Left ventricle myocardium inferior (tissue), 1 donor: ENCODE measurements around the gene FGFR3. TPM values are rescaled to one million over a fixed set of nuclear protein-coding genes. Genes with fewer than 3 reads are reported as not detected.

Source experiments
- DNase-seq: peaks from one replicate; pipeline ENCODE4 v3.0.0-alpha.2; 2020
- H3K27ac ChIP-seq: fragments of 200-600 bp; replicated peaks from 2 replicates; pipeline ENCODE4 v1.8.0; 2021
- H3K27me3 ChIP-seq: fragments of 200-600 bp; 2 replicates; pipeline ENCODE4 v1.8.0; 2021; ENCODE audit warnings: low read depth
- H3K36me3 ChIP-seq: fragments of 200-600 bp; 2 replicates; pipeline ENCODE4 v1.8.0; 2021
- H3K4me1 ChIP-seq: fragments of 200-600 bp; 2 replicates; pipeline ENCODE4 v1.8.0; 2021
- H3K4me3 ChIP-seq: fragments of 200-600 bp; 2 replicates; pipeline ENCODE4 v1.8.0; 2021; ENCODE audit warnings: mild to moderate bottlenecking, moderate library complexity
- H3K9me3 ChIP-seq: fragments of 200-600 bp; replicated peaks from 2 replicates; pipeline ENCODE4 v1.8.0; 2021
- intact Hi-C: fragments of 100-400 bp; cut with micrococcal nuclease; formaldehyde crosslinking; loops from one replicate; pipeline ENCODE4 v1.11.0; 2022
- total RNA-seq: library from RNA; stranded (reverse); fragmentation: NEBNext Ultra II Directional; extraction: Animal tissue kit (Norgen Biotek cat#: 25700); gene quantifications from one replicate; pipeline ENCODE4 v1.2.1, GENCODE V29; 2021
- TF ChIP-seq, protein P1 (sequence below): fragments of 200-600 bp; IDR thresholded peaks from 2 replicates; pipeline ENCODE4 v1.8.0; 2021; ENCODE audit warnings: antibody characterized with exemption, mild to moderate bottlenecking, borderline replicate concordance
- donor health status: DM: no; HTN: yes; CAD: no; lungs with severe emphysema.

The FGFR3 gene
- total RNA-seq, 1 donor from 2014 or later = 3.5 TPM

GRCh38 chr4:1797298-1797860, 4.3 kb downstream of the FGFR3 start:
- Histone ChIP-seq H3K4me3 (no peak overlapping the region), H3K27me3 (peaks cover 61% of the 10 kb centered on the region), H3K36me3 (no peaks in the 10 kb centered on the region), H3K4me1 (peaks cover 28% of the 10 kb centered on the region), H3K9me3 (no peaks in the 10 kb centered on the region), H3K27ac (no peak overlapping the region)
- TF ChIP-seq, protein P1, sequence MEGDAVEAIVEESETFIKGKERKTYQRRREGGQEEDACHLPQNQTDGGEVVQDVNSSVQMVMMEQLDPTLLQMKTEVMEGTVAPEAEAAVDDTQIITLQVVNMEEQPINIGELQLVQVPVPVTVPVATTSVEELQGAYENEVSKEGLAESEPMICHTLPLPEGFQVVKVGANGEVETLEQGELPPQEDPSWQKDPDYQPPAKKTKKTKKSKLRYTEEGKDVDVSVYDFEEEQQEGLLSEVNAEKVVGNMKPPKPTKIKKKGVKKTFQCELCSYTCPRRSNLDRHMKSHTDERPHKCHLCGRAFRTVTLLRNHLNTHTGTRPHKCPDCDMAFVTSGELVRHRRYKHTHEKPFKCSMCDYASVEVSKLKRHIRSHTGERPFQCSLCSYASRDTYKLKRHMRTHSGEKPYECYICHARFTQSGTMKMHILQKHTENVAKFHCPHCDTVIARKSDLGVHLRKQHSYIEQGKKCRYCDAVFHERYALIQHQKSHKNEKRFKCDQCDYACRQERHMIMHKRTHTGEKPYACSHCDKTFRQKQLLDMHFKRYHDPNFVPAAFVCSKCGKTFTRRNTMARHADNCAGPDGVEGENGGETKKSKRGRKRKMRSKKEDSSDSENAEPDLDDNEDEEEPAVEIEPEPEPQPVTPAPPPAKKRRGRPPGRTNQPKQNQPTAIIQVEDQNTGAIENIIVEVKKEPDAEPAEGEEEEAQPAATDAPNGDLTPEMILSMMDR = no peak
- intact Hi-C loops = no loop called here
- DNase-seq = no peak

- no peak overlapping the region for H3K27ac ChIP-seq
- no peak for DNase-seq
- intact Hi-C loops = no loop called here
- H3K36me3 ChIP-seq = no peaks in the 10 kb centered on the region
- peaks cover 23% of the 10 kb centered on the region for H3K4me1 ChIP-seq
- peaks cover 56% of the 10 kb centered on the region for H3K27me3 ChIP-seq
- no peaks in the 10 kb centered on the region for H3K9me3 ChIP-seq
- no peak overlapping the region for H3K4me3 ChIP-seq
- TF ChIP-seq, protein P1 = no peak
Observed at GRCh38 chr4:1797861-1798579, 4.9 kb downstream of the FGFR3 start.

DNA sequence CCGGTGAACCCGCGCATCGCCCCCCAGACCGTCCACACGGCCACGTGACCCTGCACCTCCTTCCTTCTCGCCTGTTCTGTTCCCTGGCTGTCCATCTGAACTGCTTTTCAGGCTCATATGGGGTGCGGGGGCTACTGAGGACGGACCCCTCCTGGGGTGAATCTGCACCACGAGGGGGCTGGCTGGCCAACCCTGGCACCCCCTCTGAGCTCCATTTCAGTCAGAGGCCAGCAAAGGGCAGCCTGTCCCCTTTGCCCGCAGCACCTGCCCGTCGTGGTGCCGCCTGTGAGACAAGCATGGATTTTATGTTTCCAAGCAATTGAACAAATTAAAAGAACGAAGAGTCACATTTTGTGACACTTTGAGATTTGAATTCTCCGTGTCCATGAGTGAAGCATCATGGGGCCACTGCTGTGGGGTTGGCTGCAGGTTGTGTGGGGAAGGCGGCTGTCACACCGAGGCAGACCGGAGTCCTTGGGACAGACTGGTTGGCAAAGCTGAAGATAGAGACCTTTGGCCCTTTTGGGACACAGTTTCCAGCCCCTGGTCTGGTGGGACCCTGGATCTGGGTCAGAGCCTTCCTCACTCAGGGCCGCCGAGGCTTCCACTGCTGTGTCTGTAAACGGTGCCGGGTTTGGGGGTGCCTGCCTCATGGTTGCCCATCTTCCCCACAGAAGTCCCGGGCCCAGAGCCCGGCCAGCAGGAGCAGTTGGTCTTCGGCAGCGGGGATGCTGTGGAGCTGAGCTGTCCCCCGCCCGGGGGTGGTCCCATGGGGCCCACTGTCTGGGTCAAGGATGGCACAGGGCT, 5.7 kb downstream of the FGFR3 start:
- no peak for DNase-seq
- TF ChIP-seq, protein P1 = no peak
- H3K36me3 ChIP-seq = no peaks in the 10 kb centered on the region
- H3K4me1 ChIP-seq = peaks cover 22% of the 10 kb centered on the region
- H3K4me3 ChIP-seq = no peak overlapping the region
- H3K27me3 ChIP-seq = peaks cover 55% of the 10 kb centered on the region
- intact Hi-C loops = no loop called here
- H3K9me3 ChIP-seq = no peaks in the 10 kb centered on the region
- no peak overlapping the region for H3K27ac ChIP-seq

DNA sequence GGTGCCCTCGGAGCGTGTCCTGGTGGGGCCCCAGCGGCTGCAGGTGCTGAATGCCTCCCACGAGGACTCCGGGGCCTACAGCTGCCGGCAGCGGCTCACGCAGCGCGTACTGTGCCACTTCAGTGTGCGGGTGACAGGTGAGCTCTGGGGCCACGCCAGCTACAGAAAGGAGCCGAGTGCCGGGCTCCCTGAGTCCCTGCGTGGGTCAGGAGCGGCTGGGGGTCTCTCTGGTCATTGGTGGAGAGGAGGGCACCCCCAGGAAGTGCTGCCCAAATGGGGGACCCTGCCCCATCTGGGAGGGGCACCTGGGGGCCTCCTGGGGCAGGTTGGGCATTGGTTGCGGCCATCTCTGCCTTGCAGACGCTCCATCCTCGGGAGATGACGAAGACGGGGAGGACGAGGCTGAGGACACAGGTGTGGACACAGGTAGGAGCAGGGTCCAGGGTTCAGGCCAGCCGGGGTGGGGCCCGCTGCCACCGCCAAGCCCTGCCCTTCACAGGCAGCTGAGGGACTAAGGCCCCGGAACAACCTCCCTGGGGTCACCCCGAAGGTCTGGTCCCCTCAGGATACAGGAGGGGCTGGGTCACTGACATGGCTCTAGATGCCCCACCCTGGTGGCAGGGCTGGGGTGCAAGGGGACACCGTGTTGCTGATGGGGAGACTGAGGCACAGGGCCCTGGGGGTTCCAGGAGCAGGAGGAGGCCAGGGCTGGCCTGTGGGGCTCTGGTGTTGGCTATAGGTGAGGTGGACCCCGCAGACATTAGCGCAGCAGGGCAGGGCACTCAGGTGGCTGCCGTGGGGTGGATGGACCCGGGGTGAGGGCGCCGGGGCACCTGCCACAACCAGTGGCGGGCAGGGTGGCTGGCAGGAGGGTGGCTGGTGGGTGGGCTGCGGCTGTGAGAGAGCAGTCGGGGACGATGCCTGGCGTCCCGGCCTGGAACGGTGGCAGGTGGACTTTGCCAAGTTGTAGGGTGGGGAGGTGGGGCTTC, 6.6 kb downstream of the FGFR3 start:
- Histone ChIP-seq H3K27me3 (peaks cover 46% of the 10 kb centered on the region), H3K4me3 (no peak overlapping the region), H3K4me1 (peaks cover 13% of the 10 kb centered on the region), H3K36me3 (no peaks in the 10 kb centered on the region), H3K27ac (no peak overlapping the region), H3K9me3 (no peaks in the 10 kb centered on the region)
- DNase-seq = no peak
- TF ChIP-seq, protein P1 = no peak
- intact Hi-C loops = no loop called here

- Histone ChIP-seq H3K4me1 (peaks cover 2% of the 10 kb centered on the region), H3K27me3 (peaks cover 35% of the 10 kb centered on the region)
- TF ChIP-seq, protein P1 = no peak
Observed at GRCh38 chr4:1800805-1801204, 7.7 kb downstream of the FGFR3 start.

More at GRCh38 chr4:1800805-1801204, 7.7 kb downstream of the FGFR3 start:
- Histone ChIP-seq H3K9me3 (no peaks in the 10 kb centered on the region), H3K36me3 (no peaks in the 10 kb centered on the region), H3K27ac (no peak overlapping the region), H3K4me3 (no peak overlapping the region)
- intact Hi-C loops = no loop called here
- DNase-seq = no peak
